OCI-LY3 (cell line): ENCODE measurements around the gene SGPP1.
"Not testable (repeated sequence)": the region's sequence is repeated elsewhere in the genome, so short reads cannot be mapped to it uniquely, and the experiment has no call there.

Experiments
- H2AFZ ChIP-seq: fragments of 200-600, 300-600 bp; shearing (Covaris generic); 2 replicates; pipeline ENCODE4 v1.6.0; 2014; ENCODE audit warnings: antibody characterized with exemption, low read depth, low read length
- H3K27ac ChIP-seq: fragments of 200-600, 300-600 bp; sonication (generic); 2 replicates; pipeline ENCODE4 v1.5.1; 2014; ENCODE audit warnings: mild to moderate bottlenecking, low read length, moderate library complexity, mixed read lengths
- H3K27me3 ChIP-seq: fragments of 200-600, 300-600 bp; sonication (generic); 2 replicates; pipeline ENCODE4 v1.6.1; 2014; ENCODE audit warnings: low read depth, low read length, mixed read lengths
- H3K36me3 ChIP-seq: fragments of 200-600, 300-600 bp; sonication (generic); replicated peaks from 2 replicates; pipeline ENCODE3; 2014; ENCODE audit warnings: low read depth, low read length, mixed read lengths
- H3K4me1 ChIP-seq: fragments of 300-600, 200-600 bp; sonication (generic); 2 replicates; pipeline ENCODE4 v1.6.1; 2014; ENCODE audit warnings: low read length, mixed read lengths
- H3K4me2 ChIP-seq: fragments of 200-600, 300-600 bp; sonication (generic); 2 replicates; pipeline ENCODE4 v1.6.1; 2014; ENCODE audit warnings: low read length, mixed read lengths
- H3K4me3 ChIP-seq: fragments of 300-600, 200-600 bp; sonication (generic); 2 replicates; pipeline ENCODE4 v1.5.1; 2014; ENCODE audit warnings: antibody characterized with exemption, mild to moderate bottlenecking, low read length, moderate library complexity
- H3K79me2 ChIP-seq: fragments of 300-600, 200-600 bp; shearing (Covaris generic); 2 replicates; pipeline ENCODE4 v1.6.1; 2014; ENCODE audit warnings: mild to moderate bottlenecking, low read length, mixed read lengths
- H3K9ac ChIP-seq: fragments of 300-600, 200-600 bp; shearing (Covaris generic); 2 replicates; pipeline ENCODE4 v1.6.0; 2014; ENCODE audit warnings: mild to moderate bottlenecking, low read length, moderate library complexity
- H3K9me3 ChIP-seq: fragments of 200-600, 300-600 bp; shearing (Covaris generic); 2 replicates; pipeline ENCODE4 v1.6.1; 2014; ENCODE audit warnings: low read length, mixed read lengths; ENCODE audit not compliant: insufficient read depth
- H4K20me1 ChIP-seq: fragments of 200-600, 300-600 bp; sonication (generic); 2 replicates; pipeline ENCODE4 v1.6.1; 2016; ENCODE audit warnings: low read length, mixed read lengths; ENCODE audit not compliant: insufficient read depth
- EZH2phosphoT487 ChIP-seq: fragments of 200-600 bp; shearing (Covaris generic); IDR thresholded peaks from 2 replicates; pipeline ENCODE4 v1.6.1; 2018; ENCODE audit warnings: antibody characterized with exemption, mixed run types, low read depth
- TF ChIP-seq, protein P1 (sequence below): fragments of 200-600, 300-600 bp; sonication (generic); IDR thresholded peaks from 2 replicates; pipeline ENCODE4 v1.5.1; 2014; ENCODE audit warnings: antibody characterized with exemption, low read length, low read depth

SGPP1 gene

GRCh38 chr14:63710497-63710896, 17.4 kb downstream of the SGPP1 start:
- Histone ChIP-seq H4K20me1 (no peaks in the 10 kb centered on the region), H3K4me1 (peaks cover 32% of the 10 kb centered on the region), H3K27me3 (no peaks in the 10 kb centered on the region), H2AFZ (no peak overlapping the region), H3K9me3 (no peaks in the 10 kb centered on the region; the same call in 1 of the 2 replicates), H3K4me3 (no peak overlapping the region), H3K36me3 (peaks cover 13% of the 10 kb centered on the region), H3K9ac (no peak overlapping the region), H3K27ac (no peak overlapping the region), H3K79me2 (peaks cover 10% of the 10 kb centered on the region; the same call in 1 of the 2 replicates), H3K4me2 (peak overlapping the region; percentile 53)
- no peak for TF ChIP-seq EZH2phosphoT487
- TF ChIP-seq, protein P1, sequence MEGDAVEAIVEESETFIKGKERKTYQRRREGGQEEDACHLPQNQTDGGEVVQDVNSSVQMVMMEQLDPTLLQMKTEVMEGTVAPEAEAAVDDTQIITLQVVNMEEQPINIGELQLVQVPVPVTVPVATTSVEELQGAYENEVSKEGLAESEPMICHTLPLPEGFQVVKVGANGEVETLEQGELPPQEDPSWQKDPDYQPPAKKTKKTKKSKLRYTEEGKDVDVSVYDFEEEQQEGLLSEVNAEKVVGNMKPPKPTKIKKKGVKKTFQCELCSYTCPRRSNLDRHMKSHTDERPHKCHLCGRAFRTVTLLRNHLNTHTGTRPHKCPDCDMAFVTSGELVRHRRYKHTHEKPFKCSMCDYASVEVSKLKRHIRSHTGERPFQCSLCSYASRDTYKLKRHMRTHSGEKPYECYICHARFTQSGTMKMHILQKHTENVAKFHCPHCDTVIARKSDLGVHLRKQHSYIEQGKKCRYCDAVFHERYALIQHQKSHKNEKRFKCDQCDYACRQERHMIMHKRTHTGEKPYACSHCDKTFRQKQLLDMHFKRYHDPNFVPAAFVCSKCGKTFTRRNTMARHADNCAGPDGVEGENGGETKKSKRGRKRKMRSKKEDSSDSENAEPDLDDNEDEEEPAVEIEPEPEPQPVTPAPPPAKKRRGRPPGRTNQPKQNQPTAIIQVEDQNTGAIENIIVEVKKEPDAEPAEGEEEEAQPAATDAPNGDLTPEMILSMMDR, result no peak

- TF ChIP-seq EZH2phosphoT487, result no peak
- TF ChIP-seq, protein P1, result no peak
- Histone ChIP-seq H3K36me3 (peaks cover 11% of the 10 kb centered on the region), H4K20me1 (no peaks in the 10 kb centered on the region), H3K79me2 (peaks cover 14% of the 10 kb centered on the region), H3K4me3 (no peak overlapping the region), H3K27ac (no peak overlapping the region), H3K27me3 (no peaks in the 10 kb centered on the region), H3K9me3 (no peaks in the 10 kb centered on the region), H3K4me2 (no peak overlapping the region), H2AFZ (no peak overlapping the region), H3K4me1 (peaks cover 41% of the 10 kb centered on the region), H3K9ac (no peak overlapping the region)
Measured at GRCh38 chr14:63709589-63709988, 18.3 kb downstream of the SGPP1 start.

- Histone ChIP-seq H2AFZ (no peak overlapping the region), H3K27ac (no peak overlapping the region), H3K4me1 (peaks cover 49% of the 10 kb centered on the region), H3K9ac (no peak overlapping the region), H3K79me2 (peaks cover 18% of the 10 kb centered on the region), H3K9me3 (no peaks in the 10 kb centered on the region), H4K20me1 (no peaks in the 10 kb centered on the region), H3K4me2 (no peak overlapping the region), H3K4me3 (no peak overlapping the region), H3K27me3 (no peaks in the 10 kb centered on the region), H3K36me3 (peaks cover 4% of the 10 kb centered on the region)
- TF ChIP-seq, protein P1, result no peak
- no peak for TF ChIP-seq EZH2phosphoT487
Measured at GRCh38 chr14:63707216-63707615, 20.6 kb downstream of the SGPP1 start.

DNA sequence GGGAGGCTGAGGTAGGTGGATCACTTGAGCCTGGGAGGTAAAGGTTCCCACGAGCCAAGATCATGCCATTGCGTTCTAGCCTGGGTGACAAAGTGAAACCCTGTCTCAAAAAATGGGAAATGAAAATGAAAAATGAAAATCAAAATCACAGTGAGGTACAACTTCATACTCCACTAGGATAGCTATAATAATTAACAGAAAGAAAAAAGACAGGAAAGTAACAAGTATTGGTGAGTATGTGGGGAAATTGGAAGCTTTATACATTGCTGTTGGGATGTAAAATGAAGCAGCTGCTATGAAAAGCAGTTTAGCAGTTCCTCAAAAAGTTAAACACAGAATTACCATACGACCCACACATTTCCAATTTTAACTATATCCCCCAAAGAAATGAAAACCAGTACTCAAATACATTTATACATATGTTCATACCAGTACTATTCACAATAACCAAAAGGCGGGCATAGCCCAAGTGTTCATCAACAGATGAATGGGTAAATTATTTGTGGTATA, 22.2 kb downstream of the SGPP1 start:
- Histone ChIP-seq H3K36me3 (no peaks in the 10 kb centered on the region), H4K20me1 (no peaks in the 10 kb centered on the region), H3K27me3 (no peaks in the 10 kb centered on the region), H3K4me3 (peak overlapping the region; percentile 15), H3K79me2 (peaks cover 24% of the 10 kb centered on the region), H3K9me3 (no peaks in the 10 kb centered on the region), H3K27ac (peak overlapping the region; percentile 36), H3K9ac (no peak overlapping the region), H3K4me2 (peak overlapping the region; percentile 57), H3K4me1 (peaks cover 57% of the 10 kb centered on the region), H2AFZ (no peak overlapping the region)
- TF ChIP-seq, protein P1, result no peak
- TF ChIP-seq EZH2phosphoT487, result no peak

DNA sequence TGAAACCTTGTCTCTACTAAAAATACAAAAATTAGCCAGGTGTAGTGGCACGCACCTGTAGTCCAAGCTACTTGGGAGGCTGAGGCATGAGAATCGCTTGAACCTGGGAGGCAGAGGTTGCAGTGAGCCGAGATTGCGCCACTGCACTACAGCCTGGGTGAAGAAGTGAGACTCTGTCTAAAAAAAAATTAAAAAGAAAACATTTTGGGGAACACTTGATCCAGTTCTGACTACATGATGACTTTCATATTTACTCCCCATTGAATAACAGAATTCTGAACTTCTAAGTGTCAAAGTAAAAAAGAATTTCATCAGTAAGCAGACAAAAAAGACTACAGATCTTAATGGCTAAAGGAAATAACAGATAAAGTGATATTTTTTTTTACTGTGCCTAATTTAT, 25.3 kb downstream of the SGPP1 start:
- H2AFZ ChIP-seq, H3K9me3 ChIP-seq, H3K27me3 ChIP-seq, H3K36me3 ChIP-seq, H4K20me1 ChIP-seq: not testable (repeated sequence)
- H3K27ac ChIP-seq, result peak overlapping the region; percentile 67
- H3K9ac ChIP-seq, result peak overlapping the region; percentile 49; the same call in 1 of the 2 replicates
- peaks cover 20% of the 10 kb centered on the region for H3K79me2 ChIP-seq
- peak overlapping the region; percentile 57 for H3K4me3 ChIP-seq
- peak overlapping the region; percentile 95 for H3K4me2 ChIP-seq
- peaks cover 44% of the 10 kb centered on the region for H3K4me1 ChIP-seq
